Right ventricle myocardium inferior (tissue), 1 donor: ENCODE measurements around the gene DAG1. TPM values are rescaled to one million over a fixed set of nuclear protein-coding genes. Genes with fewer than 3 reads are reported as not detected.

ENCODE experiments used
- ATAC-seq: fragments of 200-7000 bp; cut with Tn5 transposase; one replicate; pipeline ENCODE4 v1.9.1; 2020; ENCODE audit warnings: mild to moderate bottlenecking, moderate library complexity
- DNase-seq: peaks from one replicate; pipeline ENCODE4 v3.0.0; 2021; ENCODE audit errors: missing footprints
- intact Hi-C: fragments of 100-400 bp; cut with DNase I; formaldehyde crosslinking; loops from one replicate; pipeline ENCODE4 v1.11.0; 2022
- total RNA-seq: library from RNA; stranded (reverse); fragmentation: NEBNext Ultra II Directional; extraction: Animal tissue kit (Norgen Biotek cat#: 25700); gene quantifications from one replicate; pipeline ENCODE4 v1.2.1, GENCODE V29; 2021
- donor health status: DM: no; HTN: yes; CAD: no; lungs with severe emphysema.

Gene DAG1
- total RNA-seq, 1 donor from 2014 or later = 129 TPM

DNA sequence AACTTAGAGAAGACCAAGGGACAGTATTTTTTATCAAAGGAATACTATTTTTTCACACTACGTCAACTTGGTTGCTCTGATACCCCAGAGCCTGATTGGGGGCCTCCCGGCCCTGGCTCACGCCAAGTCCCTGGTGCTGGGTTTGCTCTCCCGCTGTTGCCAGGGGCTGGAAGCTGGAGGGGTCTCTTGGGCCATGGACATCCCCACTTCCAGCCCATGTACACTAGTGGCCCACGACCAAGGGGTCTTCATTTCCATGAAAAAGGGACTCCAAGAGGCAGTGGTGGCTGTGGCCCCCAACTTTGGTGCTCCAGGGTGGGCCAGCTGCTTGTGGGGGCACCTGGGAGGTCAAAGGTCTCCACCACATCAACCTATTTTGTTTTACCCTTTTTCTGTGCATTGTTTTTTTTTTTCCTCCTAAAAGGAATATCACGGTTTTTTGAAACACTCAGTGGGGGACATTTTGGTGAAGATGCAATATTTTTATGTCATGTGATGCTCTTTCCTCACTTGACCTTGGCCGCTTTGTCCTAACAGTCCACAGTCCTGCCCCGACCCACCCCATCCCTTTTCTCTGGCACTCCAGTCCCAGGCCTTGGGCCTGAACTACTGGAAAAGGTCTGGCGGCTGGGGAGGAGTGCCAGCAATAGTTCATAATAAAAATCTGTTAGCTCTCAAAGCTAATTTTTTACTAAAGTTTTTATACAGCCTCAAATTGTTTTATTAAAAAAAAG is 63.9 kb downstream of the DAG1 start:
- DNase-seq (no peak), ATAC-seq (no peak)
- intact Hi-C loops = no loop called here

GRCh38 chr3:49534581-49535441 is 64.7 kb downstream of the DAG1 start:
- intact Hi-C loops = no loop called here
- ATAC-seq (no peak), DNase-seq (no peak)

- DNase-seq = no peak
- no peak for ATAC-seq
- intact Hi-C loops = no loop called here
These were observed 66.2 kb downstream of the DAG1 start for GRCh38 chr3:49535971-49536874.

- intact Hi-C loops = no loop called here
- no peak for DNase-seq
- ATAC-seq = no peak
These were observed 66.9 kb downstream of the DAG1 start for GRCh38 chr3:49536875-49537533.

DNA sequence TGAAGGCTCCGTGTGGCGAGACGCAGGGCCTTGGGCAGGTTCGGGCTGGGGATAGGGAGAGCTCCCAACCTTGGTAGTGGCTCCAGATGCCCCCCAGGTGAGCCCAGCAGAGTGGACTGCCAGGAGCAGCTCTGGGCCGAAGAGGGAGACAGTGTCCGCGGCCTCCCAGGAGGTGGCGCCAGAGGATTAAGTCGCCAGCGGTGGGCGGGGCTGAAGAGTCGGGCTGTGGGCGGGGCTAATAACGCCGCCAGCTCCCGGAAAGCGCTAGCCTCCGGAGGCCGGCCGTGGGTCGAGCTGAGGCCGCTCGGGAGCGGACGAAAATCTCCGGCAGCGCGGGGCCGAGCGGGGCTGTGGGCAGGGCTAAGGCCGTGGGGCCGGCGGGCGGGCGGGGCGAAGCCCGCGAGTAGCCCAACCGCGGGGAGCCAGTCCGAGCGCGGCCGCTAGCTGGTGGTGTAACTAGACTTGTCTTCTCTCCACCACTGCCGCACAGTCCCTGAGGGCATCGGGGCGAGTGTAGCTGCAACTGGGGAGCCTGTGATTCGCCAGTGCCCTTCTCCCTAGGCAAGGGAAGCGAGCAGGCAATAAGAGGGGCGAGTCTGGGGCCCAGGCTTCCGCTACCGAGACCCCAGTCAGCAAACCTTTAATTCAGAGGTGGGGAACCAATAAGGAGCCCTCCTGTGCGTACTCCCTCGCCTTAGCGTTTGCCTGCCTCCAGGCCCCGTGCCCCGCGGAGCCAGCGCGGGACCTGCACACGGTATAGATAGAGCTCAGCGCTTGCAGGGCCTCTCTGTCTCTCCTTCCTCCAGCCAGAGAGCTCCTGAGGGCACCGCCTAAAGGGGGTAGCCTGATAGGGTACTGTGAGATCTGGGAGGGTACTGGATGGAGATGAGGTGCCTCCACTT is 69.8 kb downstream of the DAG1 start:
- peak; percentile 99 for ATAC-seq
- DNase-seq = peak; percentile 98
- intact Hi-C loops = loop anchor here (1.0 kb wide), 1 partner anchor 131 kb away; no protein-coding TSS in a partner anchor

DNA sequence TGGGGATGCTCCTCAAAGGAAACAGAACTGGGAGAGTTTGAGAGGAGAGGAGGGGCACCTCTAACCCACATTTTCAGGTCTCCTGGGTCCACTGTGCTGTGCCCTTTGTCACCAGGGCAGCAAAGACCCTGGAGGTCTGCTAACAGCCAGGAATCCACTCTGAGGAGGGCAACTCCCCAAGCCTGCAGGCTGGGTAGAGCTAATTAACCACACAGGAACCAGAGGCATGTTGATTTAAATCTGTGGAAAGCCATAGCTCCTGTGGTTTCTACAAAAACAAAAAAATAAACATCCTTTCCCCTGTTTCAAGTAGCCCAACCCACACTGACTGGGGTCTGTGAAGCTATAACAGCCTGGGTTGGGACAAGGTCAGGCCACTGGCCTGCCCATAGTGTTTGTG is 82.0 kb downstream of the DAG1 start:
- intact Hi-C loops = loop anchor here (5.0 kb wide), 1 partner anchor 95 kb away; no protein-coding TSS in a partner anchor
- ATAC-seq = no peak
- no peak for DNase-seq

DNA sequence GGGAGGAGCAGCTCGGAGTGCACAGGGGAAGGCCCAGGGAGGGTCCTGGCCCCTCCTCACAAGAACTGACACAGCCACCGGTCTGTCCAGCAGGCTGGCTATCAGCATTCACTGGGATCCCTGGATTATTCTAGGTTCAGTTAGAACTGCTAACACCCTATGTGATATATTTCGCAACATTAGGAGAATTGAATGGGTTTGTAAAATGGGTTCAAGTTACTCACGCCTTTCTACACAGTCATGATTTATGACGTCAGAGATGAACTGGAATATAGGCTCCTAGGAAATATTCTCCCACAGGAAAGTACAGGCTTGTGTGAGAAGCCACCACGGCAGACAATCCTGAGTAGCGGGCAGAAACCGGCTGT is 83.2 kb downstream of the DAG1 start:
- ATAC-seq (no peak), DNase-seq (no peak)
- intact Hi-C loops = loop anchor here (5.0 kb wide), 1 partner anchor 94 kb away; no protein-coding TSS in a partner anchor

- DNase-seq (peak; percentile 95), ATAC-seq (peak; percentile 98)
- intact Hi-C loops = loop anchor here (5.0 kb wide), 1 partner anchor 93 kb away; no protein-coding TSS in a partner anchor
These were observed 83.9 kb downstream of the DAG1 start, which contains the start of gene BSN for GRCh38 chr3:49553692-49554632. BSN (plus strand) TSS chr3:49554477; CDS start chr3:49554603, 126 bp downstream.

GRCh38 chr3:49554633-49555265 is 84.7 kb downstream of the DAG1 start:
- ATAC-seq = peak; percentile 62

GRCh38 chr3:49556500-49557275 is 86.6 kb downstream of the DAG1 start:
- DNase-seq (no peak), ATAC-seq (no peak)
- intact Hi-C loops = no loop called here

More at GRCh38 chr3:49554633-49555265, 84.7 kb downstream of the DAG1 start:
- intact Hi-C loops = loop anchor here (5.0 kb wide), 1 partner anchor 93 kb away; no protein-coding TSS in a partner anchor
- no peak for DNase-seq

GRCh38 chr3:49563040-49563578 is 93.0 kb downstream of the DAG1 start:
- DNase-seq = no peak
- intact Hi-C loops = no loop called here
- ATAC-seq = no peak

DNA sequence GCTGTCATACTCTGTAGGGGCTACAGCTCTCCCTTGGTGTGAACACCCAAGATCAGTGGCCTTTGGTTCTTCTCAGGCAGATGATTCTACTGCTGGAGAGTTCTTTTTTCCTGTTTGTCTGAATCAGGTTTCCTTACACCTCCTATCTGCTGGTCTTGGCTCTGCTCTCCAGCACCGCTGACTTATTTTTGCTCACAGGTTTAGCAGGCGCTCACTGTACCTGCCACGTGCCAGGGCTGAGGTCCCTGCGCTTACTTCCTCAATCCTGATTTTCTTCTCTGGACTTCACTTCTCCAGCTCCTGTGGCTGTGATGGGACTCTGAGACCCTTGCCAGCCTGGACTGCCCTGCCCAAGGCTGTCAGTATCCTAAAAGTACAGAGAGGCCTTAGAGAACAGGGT is 93.7 kb downstream of the DAG1 start:
- intact Hi-C loops = no loop called here
- no peak for DNase-seq
- no peak for ATAC-seq

- ATAC-seq (no peak), DNase-seq (no peak)
- intact Hi-C loops = no loop called here
These were observed 96.2 kb downstream of the DAG1 start for GRCh38 chr3:49566312-49566711.

- intact Hi-C loops = no loop called here
- no peak for ATAC-seq
These were observed 97.3 kb downstream of the DAG1 start for GRCh38 chr3:49567406-49567805.

GRCh38 chr3:49568965-49569364 is 98.9 kb downstream of the DAG1 start:
- intact Hi-C loops = no loop called here
- DNase-seq (no peak), ATAC-seq (no peak)

More at GRCh38 chr3:49567406-49567805, 97.3 kb downstream of the DAG1 start:
- no peak for DNase-seq
